SK-N-SH treated with all-trans-retinoic acid at 6 μM for 48 hours (cell line): ENCODE results near the gene NADSYN1.
A peak's percentile ranks its signal among the peaks of the same experiment; 100 is the strongest.

Experiments used
- ATAC-seq: fragments of 200-7000 bp; cut with Tn5 transposase; 3 replicates; pipeline ENCODE4 v1.9.1; 2020; ENCODE audit warnings: mild to moderate bottlenecking, moderate library complexity
- ARNTL ChIP-seq: fragments of 450-650 bp; formaldehyde crosslinking; IDR thresholded peaks from 2 replicates; pipeline ENCODE4 v1.5.0; 2020; ENCODE audit warnings: low read depth, mild to moderate bottlenecking, moderate library complexity, borderline replicate concordance
- CSDC2 ChIP-seq: fragments of 250-450 bp; sonication (Bioruptor Pico); IDR thresholded peaks from 2 replicates; pipeline ENCODE4 v1.5.0; 2020; ENCODE audit warnings: mild to moderate bottlenecking, moderate library complexity
- CSRNP3 ChIP-seq: fragments of 250-450 bp; sonication (Bioruptor Pico); IDR thresholded peaks from 2 replicates; pipeline ENCODE4 v1.5.1; 2021; ENCODE audit warnings: mild to moderate bottlenecking, moderate library complexity
- GLIS3 ChIP-seq: fragments of 250-450 bp; sonication (Bioruptor Pico); IDR thresholded peaks from 2 replicates; pipeline ENCODE4 v1.5.0; 2020; ENCODE audit warnings: mild to moderate bottlenecking, moderate library complexity
- ISL1 ChIP-seq: fragments of 250-450 bp; sonication (Bioruptor Pico); IDR thresholded peaks from 2 replicates; pipeline ENCODE4 v2.1.2; 2022; ENCODE audit warnings: mild to moderate bottlenecking, moderate library complexity
- OSR1 ChIP-seq: fragments of 250-450 bp; sonication (Bioruptor Pico); IDR thresholded peaks from 2 replicates; pipeline ENCODE4 v1.8.0; 2022; ENCODE audit warnings: moderate library complexity, mild to moderate bottlenecking, inconsistent platforms
- PATZ1 ChIP-seq: fragments of 250-450 bp; sonication (Bioruptor Pico); IDR thresholded peaks from 2 replicates; pipeline ENCODE4 v1.8.0; 2020; ENCODE audit warnings: mild to moderate bottlenecking, moderate library complexity, borderline replicate concordance
- POU6F1 ChIP-seq: fragments of 250-450 bp; sonication (Bioruptor Pico); IDR thresholded peaks from 2 replicates; pipeline ENCODE4 v1.8.0; 2021; ENCODE audit warnings: low read depth, mild to moderate bottlenecking, moderate library complexity, borderline replicate concordance
- RARB ChIP-seq: fragments of 250-450 bp; sonication (Bioruptor Pico); IDR thresholded peaks from 2 replicates; pipeline ENCODE4 v1.8.0; 2021; ENCODE audit warnings: mild to moderate bottlenecking, moderate library complexity
- SNAI2 ChIP-seq: fragments of 250-450 bp; sonication (Bioruptor Pico); IDR thresholded peaks from 2 replicates; pipeline ENCODE4 v1.5.0; 2020; ENCODE audit warnings: mild to moderate bottlenecking, moderate library complexity
- TCF4 ChIP-seq: fragments of 250-450 bp; sonication (Bioruptor Pico); IDR thresholded peaks from 2 replicates; pipeline ENCODE4 v1.8.0; 2021; ENCODE audit warnings: mild to moderate bottlenecking, moderate library complexity, borderline replicate concordance
- TOX ChIP-seq: fragments of 250-450 bp; sonication (Bioruptor Pico); IDR thresholded peaks from 2 replicates; pipeline ENCODE4 v1.8.0; 2021; ENCODE audit warnings: mild to moderate bottlenecking, moderate library complexity, borderline replicate concordance
- ZC3H10 ChIP-seq: fragments of 250-450 bp; sonication (Bioruptor Pico); IDR thresholded peaks from 2 replicates; pipeline ENCODE4 v1.5.1; 2021; ENCODE audit warnings: mild to moderate bottlenecking, moderate library complexity
- ZFP3 ChIP-seq: fragments of 250-450 bp; sonication (Bioruptor Pico); IDR thresholded peaks from 2 replicates; pipeline ENCODE4 v1.5.0; 2020; ENCODE audit warnings: mild to moderate bottlenecking, moderate library complexity
- ZFP30 ChIP-seq: fragments of 450-650 bp; formaldehyde crosslinking; IDR thresholded peaks from 2 replicates; pipeline ENCODE4 v1.5.0; 2022; ENCODE audit warnings: mild to moderate bottlenecking, moderate library complexity
- ZNF565 ChIP-seq: fragments of 450-650 bp; formaldehyde crosslinking; conservative IDR thresholded peaks from 2 replicates; pipeline ENCODE4 v1.5.0; 2020; ENCODE audit warnings: low read depth, mild to moderate bottlenecking, moderate library complexity
- ZNF70 ChIP-seq: fragments of 450-650 bp; formaldehyde crosslinking; IDR thresholded peaks from 2 replicates; pipeline ENCODE4 v1.5.0; 2020; ENCODE audit warnings: mild to moderate bottlenecking, moderate library complexity
- ZNF8 ChIP-seq: fragments of 450-650 bp; formaldehyde crosslinking; IDR thresholded peaks from 2 replicates; pipeline ENCODE4 v1.5.0; 2020; ENCODE audit warnings: mild to moderate bottlenecking, moderate library complexity
- TF ChIP-seq, protein P1 (sequence below): fragments of 250-450 bp; sonication (Bioruptor Pico); IDR thresholded peaks from 2 replicates; pipeline ENCODE4 v1.5.1; 2020; ENCODE audit warnings: low read depth, mild to moderate bottlenecking, moderate library complexity
- TF ChIP-seq, protein P2 (sequence below): fragments of 250-450 bp; sonication (Bioruptor Pico); IDR thresholded peaks from 2 replicates; pipeline ENCODE4 v1.5.0; 2020; ENCODE audit warnings: mild to moderate bottlenecking, moderate library complexity

NADSYN1 gene

DNA sequence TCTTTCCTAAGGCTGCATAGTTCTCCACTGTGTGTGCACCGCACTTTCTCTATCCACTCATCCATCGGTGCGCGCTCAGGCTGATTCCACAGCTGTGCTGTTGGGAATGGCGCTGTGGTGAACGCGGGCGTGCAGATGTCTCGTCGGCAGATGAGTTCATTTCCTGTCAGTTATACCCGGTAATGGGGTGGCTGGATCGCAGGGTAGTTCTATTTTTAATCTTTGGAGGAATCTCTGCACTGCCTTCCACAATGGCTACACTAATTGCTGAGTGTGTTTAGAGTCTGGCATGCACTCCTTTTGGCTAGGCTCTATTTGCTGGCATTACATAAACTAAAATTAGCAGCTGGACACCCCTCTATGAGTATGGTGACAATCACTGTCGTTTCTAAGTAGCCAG lies 46.1 kb downstream of the NADSYN1 start:
- TF ChIP-seq ISL1 (CRISPR knock-in tag) (no peak), TCF4 (0 out of 2 replicates have a peak, but pooled peaks have one; percentile 27)
- TF ChIP-seq, all 23 proteins: peak for 1

DNA sequence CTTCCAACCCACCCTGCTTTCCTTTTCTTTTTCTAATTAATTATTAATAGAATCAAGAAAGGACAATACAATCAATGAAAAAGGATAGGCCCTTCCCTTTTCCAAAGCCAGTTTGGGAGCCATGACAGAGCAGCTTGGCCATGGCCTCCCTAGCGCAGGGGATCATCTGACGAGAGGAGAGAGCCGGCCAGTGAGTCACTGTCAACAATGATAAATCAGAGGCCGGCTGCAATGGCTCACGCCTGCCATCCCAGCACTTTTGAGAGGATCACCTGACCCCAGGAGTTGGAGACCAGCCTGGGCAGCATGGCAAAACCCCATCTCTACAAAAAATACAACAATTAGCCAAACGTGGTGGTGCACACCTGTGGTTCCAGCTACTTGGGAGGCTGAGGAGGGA lies 46.5 kb downstream of the NADSYN1 start:
- TF ChIP-seq RARB (CRISPR knock-in tag) (no peak), PATZ1 (CRISPR knock-in tag) (no peak), POU6F1 (no peak), ZNF8 (CRISPR knock-in tag) (no peak), ZNF70 (no peak), ZNF565 (CRISPR knock-in tag) (no peak), ZC3H10 (CRISPR knock-in tag) (no peak), SNAI2 (CRISPR knock-in tag) (no peak), ISL1 (CRISPR knock-in tag) (no peak), ZFP3 (no peak), CSDC2 (CRISPR knock-in tag) (no peak), TCF4 (no peak), OSR1 (CRISPR knock-in tag) (no peak), TOX (CRISPR knock-in tag) (no peak), GLIS3 (CRISPR knock-in tag) (no peak), ZFP30 (CRISPR knock-in tag) (no peak), ARNTL (CRISPR knock-in tag) (no peak), CSRNP3 (no peak)
- TF ChIP-seq, protein P1, sequence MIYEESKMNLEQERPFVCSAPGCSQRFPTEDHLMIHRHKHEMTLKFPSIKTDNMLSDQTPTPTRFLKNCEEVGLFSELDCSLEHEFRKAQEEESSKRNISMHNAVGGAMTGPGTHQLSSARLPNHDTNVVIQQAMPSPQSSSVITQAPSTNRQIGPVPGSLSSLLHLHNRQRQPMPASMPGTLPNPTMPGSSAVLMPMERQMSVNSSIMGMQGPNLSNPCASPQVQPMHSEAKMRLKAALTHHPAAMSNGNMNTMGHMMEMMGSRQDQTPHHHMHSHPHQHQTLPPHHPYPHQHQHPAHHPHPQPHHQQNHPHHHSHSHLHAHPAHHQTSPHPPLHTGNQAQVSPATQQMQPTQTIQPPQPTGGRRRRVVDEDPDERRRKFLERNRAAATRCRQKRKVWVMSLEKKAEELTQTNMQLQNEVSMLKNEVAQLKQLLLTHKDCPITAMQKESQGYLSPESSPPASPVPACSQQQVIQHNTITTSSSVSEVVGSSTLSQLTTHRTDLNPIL (CRISPR knock-in tag) = no peak
- TF ChIP-seq, protein P2, sequence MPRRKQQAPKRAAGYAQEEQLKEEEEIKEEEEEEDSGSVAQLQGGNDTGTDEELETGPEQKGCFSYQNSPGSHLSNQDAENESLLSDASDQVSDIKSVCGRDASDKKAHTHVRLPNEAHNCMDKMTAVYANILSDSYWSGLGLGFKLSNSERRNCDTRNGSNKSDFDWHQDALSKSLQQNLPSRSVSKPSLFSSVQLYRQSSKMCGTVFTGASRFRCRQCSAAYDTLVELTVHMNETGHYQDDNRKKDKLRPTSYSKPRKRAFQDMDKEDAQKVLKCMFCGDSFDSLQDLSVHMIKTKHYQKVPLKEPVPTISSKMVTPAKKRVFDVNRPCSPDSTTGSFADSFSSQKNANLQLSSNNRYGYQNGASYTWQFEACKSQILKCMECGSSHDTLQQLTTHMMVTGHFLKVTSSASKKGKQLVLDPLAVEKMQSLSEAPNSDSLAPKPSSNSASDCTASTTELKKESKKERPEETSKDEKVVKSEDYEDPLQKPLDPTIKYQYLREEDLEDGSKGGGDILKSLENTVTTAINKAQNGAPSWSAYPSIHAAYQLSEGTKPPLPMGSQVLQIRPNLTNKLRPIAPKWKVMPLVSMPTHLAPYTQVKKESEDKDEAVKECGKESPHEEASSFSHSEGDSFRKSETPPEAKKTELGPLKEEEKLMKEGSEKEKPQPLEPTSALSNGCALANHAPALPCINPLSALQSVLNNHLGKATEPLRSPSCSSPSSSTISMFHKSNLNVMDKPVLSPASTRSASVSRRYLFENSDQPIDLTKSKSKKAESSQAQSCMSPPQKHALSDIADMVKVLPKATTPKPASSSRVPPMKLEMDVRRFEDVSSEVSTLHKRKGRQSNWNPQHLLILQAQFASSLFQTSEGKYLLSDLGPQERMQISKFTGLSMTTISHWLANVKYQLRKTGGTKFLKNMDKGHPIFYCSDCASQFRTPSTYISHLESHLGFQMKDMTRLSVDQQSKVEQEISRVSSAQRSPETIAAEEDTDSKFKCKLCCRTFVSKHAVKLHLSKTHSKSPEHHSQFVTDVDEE = no peak
- ATAC-seq = no peak

More for the DNA sequence above, 46.1 kb downstream of the NADSYN1 start:
- peak; percentile 56; the same call in 2 of the 3 replicates for ATAC-seq

DNA sequence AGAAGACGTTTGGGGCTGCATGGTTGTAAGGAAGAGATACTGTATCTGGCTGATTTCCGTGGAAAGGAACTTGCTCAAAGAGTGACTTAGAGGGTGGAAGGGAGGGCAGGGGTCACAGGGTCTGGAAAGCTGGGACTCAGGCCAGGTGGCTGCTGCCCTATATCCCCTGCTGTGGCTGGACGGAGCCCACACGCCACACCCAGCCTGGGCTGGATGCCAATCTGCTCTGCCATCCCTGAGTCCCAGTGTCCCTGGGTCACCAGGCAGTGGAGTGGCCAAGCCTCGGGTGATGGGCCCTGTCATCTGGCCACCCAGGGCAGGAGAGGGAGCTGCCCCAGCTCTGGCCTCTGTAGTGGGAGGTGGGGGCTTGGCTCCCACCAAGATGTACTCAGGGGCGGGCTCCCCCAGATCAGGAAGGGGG lies 47.6 kb downstream of the NADSYN1 start:
- TF ChIP-seq ISL1 (CRISPR knock-in tag) = no peak
- no peak for ATAC-seq
